IMR-90 (cell line): ENCODE measurements around the gene MRAP. TPM values are rescaled to one million over a fixed set of nuclear protein-coding genes. Genes with fewer than 3 reads are reported as not detected.

Source experiments
- ATAC-seq: fragments of 200-7000 bp; cut with Tn5 transposase; 2 replicates; pipeline ENCODE4 v1.9.1; 2020; ENCODE audit warnings: low read depth, mild to moderate bottlenecking, moderate library complexity
- BruUV-seq: library from RNA; stranded (reverse); fragments of 400-500 nt; replicated peaks from 2 replicates; lab custom pipeline; 2021; lab: Mats Ljungman, UMichigan
- CTCF ChIA-PET: fragments of 300-600 bp; formaldehyde crosslinking; extraction: SDS; loops from one replicate; lab custom pipeline; 2021; ENCODE audit warnings: antibody characterized with exemption; lab: Yijun Ruan, JAX
- POLR2A ChIA-PET: fragments of 300-600 bp; sonication (Branson Sonifier 250); formaldehyde crosslinking; loops from one replicate; lab custom pipeline; 2022; ENCODE audit warnings: antibody characterized with exemption; ENCODE audit not compliant: unreplicated experiment; lab: Charles Lee
- DNase-seq: peaks from one replicate; pipeline ENCODE4 v3.0.0; 2013
- H2AFZ ChIP-seq: replicated peaks from 2 replicates; pipeline ENCODE3; 2013; ENCODE audit warnings: low read length, mild to moderate bottlenecking; ENCODE audit not compliant: poor library complexity
- H2AK5ac ChIP-seq: 2 replicates; pipeline ENCODE4 v1.6.1; 2013; ENCODE audit warnings: low read depth, low read length, inconsistent platforms
- H2AK9ac ChIP-seq: replicated peaks from 2 replicates; pipeline ENCODE3; 2013; ENCODE audit warnings: mild to moderate bottlenecking, low read depth, low read length, moderate library complexity; ENCODE audit not compliant: poor library complexity
- H2BK120ac ChIP-seq: 2 replicates; pipeline ENCODE4 v1.6.1; 2013; ENCODE audit warnings: low read depth, low read length, inconsistent platforms
- H2BK15ac ChIP-seq: 3 replicates; pipeline ENCODE4 v1.6.1; 2013; ENCODE audit warnings: low read depth, low read length, inconsistent platforms
- H2BK20ac ChIP-seq: 2 replicates; pipeline ENCODE4 v1.6.1; 2013; ENCODE audit warnings: low read depth, mild to moderate bottlenecking, inconsistent platforms, low read length, moderate library complexity
- H2BK5ac ChIP-seq: 2 replicates; pipeline ENCODE4 v1.6.1; 2013; ENCODE audit warnings: mild to moderate bottlenecking, low read depth, low read length, inconsistent platforms; ENCODE audit not compliant: poor library complexity, severe bottlenecking
- H3K14ac ChIP-seq: replicated peaks from 2 replicates; pipeline ENCODE4 v1.6.1; 2013; ENCODE audit warnings: low read depth, low read length, inconsistent platforms
- H3K18ac ChIP-seq: 2 replicates; pipeline ENCODE4 v1.6.1; 2013; ENCODE audit warnings: low read depth, low read length, control low read depth
- H3K23ac ChIP-seq: 2 replicates; pipeline ENCODE4 v1.6.1; 2013; ENCODE audit warnings: low read depth, low read length, inconsistent platforms
- H3K27ac ChIP-seq: 2 replicates; pipeline ENCODE4 v1.5.1; 2013; ENCODE audit warnings: mild to moderate bottlenecking, control low read depth, low read length; ENCODE audit not compliant: insufficient read depth
- H3K27me3 ChIP-seq: 2 replicates; pipeline ENCODE4 v1.6.1; 2013; ENCODE audit warnings: low read length; ENCODE audit not compliant: control insufficient read depth, insufficient read depth
- H3K36me3 ChIP-seq: 2 replicates; pipeline ENCODE4 v1.6.1; 2013; ENCODE audit warnings: low read length, mixed read lengths; ENCODE audit not compliant: control insufficient read depth, insufficient read depth
- H3K4ac ChIP-seq: 2 replicates; pipeline ENCODE4 v1.6.1; 2013; ENCODE audit warnings: low read depth, low read length, inconsistent platforms
- H3K4me1 ChIP-seq: 2 replicates; pipeline ENCODE4 v1.6.1; 2013; ENCODE audit warnings: low read length, mixed read lengths; ENCODE audit not compliant: control insufficient read depth, insufficient read depth
- H3K4me2 ChIP-seq: 2 replicates; pipeline ENCODE4 v1.6.1; 2013; ENCODE audit warnings: low read depth, mild to moderate bottlenecking, control low read depth, low read length, moderate library complexity
- H3K4me3 ChIP-seq: 2 replicates; pipeline ENCODE4 v1.5.1; 2013; ENCODE audit warnings: low read depth, mild to moderate bottlenecking, control low read depth, low read length, moderate library complexity; ENCODE audit not compliant: insufficient read depth
- H3K56ac ChIP-seq: 2 replicates; pipeline ENCODE4 v1.6.1; 2013; ENCODE audit warnings: low read length, inconsistent platforms; ENCODE audit not compliant: insufficient read depth; ENCODE audit errors: extremely low read depth
- H3K79me1 ChIP-seq, 2 experiments: 2 replicates each; pipeline ENCODE4 v1.6.1; 2013; ENCODE audit warnings: low read length in 2 of 2, inconsistent platforms in 1 of 2, low read depth in 1 of 2
- H3K9ac ChIP-seq: 2 replicates; pipeline ENCODE4 v1.6.1; 2013; ENCODE audit warnings: low read depth, low read length, control low read depth
- H3K9me1 ChIP-seq: 2 replicates; pipeline ENCODE4 v1.6.1; 2013; ENCODE audit warnings: low read length, inconsistent platforms; ENCODE audit not compliant: insufficient read depth
- H3K9me3 ChIP-seq: 2 replicates; pipeline ENCODE4 v1.6.1; 2013; ENCODE audit warnings: low read length; ENCODE audit not compliant: control insufficient read depth, insufficient read depth
- H4K20me1 ChIP-seq: 2 replicates; pipeline ENCODE4 v1.6.1; 2013; ENCODE audit warnings: low read length, inconsistent platforms; ENCODE audit not compliant: insufficient read depth
- H4K5ac ChIP-seq: 2 replicates; pipeline ENCODE4 v1.6.1; 2013; ENCODE audit warnings: mild to moderate bottlenecking, low read depth, low read length, control low read depth
- H4K8ac ChIP-seq, 2 experiments: 2 replicates each; pipeline ENCODE4 v1.6.1; 2013; ENCODE audit warnings: low read depth in 2 of 2, low read length in 2 of 2, control low read depth in 1 of 2, inconsistent platforms in 1 of 2
- H4K91ac ChIP-seq: 2 replicates; pipeline ENCODE4 v1.6.1; 2013; ENCODE audit warnings: low read depth, low read length, inconsistent platforms; ENCODE audit not compliant: insufficient read depth
- BHLHE40 ChIP-seq: fragments of 150-350 bp; IDR thresholded peaks from 2 replicates; pipeline ENCODE4 v1.6.1; 2016; ENCODE audit warnings: mild to moderate bottlenecking, low read depth, low read length
- CEBPB ChIP-seq: IDR thresholded peaks from 2 replicates; pipeline ENCODE4 v1.6.1; 2012; ENCODE audit warnings: low read depth, low read length, improper control_type of control experiment
- CHD1 ChIP-seq: IDR thresholded peaks from 2 replicates; pipeline ENCODE4 v1.6.1; 2012; ENCODE audit warnings: low read depth, low read length, improper control_type of control experiment
- CTCF ChIP-seq: conservative IDR thresholded peaks from 2 replicates; pipeline ENCODE4 v1.5.1; 2012; ENCODE audit warnings: mild to moderate bottlenecking, low read depth, low read length, improper control_type of control experiment
- ELK1 ChIP-seq: fragments of 150-350 bp; IDR thresholded peaks from 2 replicates; pipeline ENCODE4 v1.6.1; 2016; ENCODE audit warnings: low read depth, mild to moderate bottlenecking, low read length, moderate library complexity, borderline replicate concordance
- FOS ChIP-seq: fragments of 150-350 bp; IDR thresholded peaks from 2 replicates; pipeline ENCODE4 v1.6.1; 2016; ENCODE audit warnings: low read depth, low read length
- MAFK ChIP-seq: IDR thresholded peaks from 2 replicates; pipeline ENCODE4 v1.6.1; 2012; ENCODE audit warnings: low read depth, low read length, improper control_type of control experiment
- MAZ ChIP-seq: IDR thresholded peaks from 2 replicates; pipeline ENCODE4 v1.6.1; 2012; ENCODE audit warnings: low read depth, mild to moderate bottlenecking, low read length, improper control_type of control experiment, moderate library complexity, borderline replicate concordance
- MXI1 ChIP-seq: IDR thresholded peaks from 2 replicates; pipeline ENCODE4 v1.6.1; 2012; ENCODE audit warnings: low read depth, mild to moderate bottlenecking, low read length, moderate library complexity, borderline replicate concordance
- NFE2L2 ChIP-seq: fragments of 150-350 bp; IDR thresholded peaks from 2 replicates; pipeline ENCODE4 v1.6.1; 2016; ENCODE audit warnings: low read depth, mild to moderate bottlenecking, low read length
- POLR2A ChIP-seq: IDR thresholded peaks from 2 replicates; pipeline ENCODE4 v1.6.1; 2012; ENCODE audit warnings: mild to moderate bottlenecking, low read depth, low read length
- RAD21 ChIP-seq: IDR thresholded peaks from 2 replicates; pipeline ENCODE4 v1.6.1; 2012; ENCODE audit warnings: low read length, improper control_type of control experiment
- RCOR1 ChIP-seq: IDR thresholded peaks from 2 replicates; pipeline ENCODE4 v1.6.1; 2012; ENCODE audit warnings: mild to moderate bottlenecking, low read length, improper control_type of control experiment; ENCODE audit not compliant: insufficient replicate concordance
- RFX5 ChIP-seq: IDR thresholded peaks from 2 replicates; pipeline ENCODE4 v1.8.0; 2012; ENCODE audit warnings: low read depth, mild to moderate bottlenecking, low read length, moderate library complexity
- SMC3 ChIP-seq: fragments of 150-350 bp; IDR thresholded peaks from 2 replicates; pipeline ENCODE4 v1.6.1; 2016; ENCODE audit warnings: low read depth, mild to moderate bottlenecking, antibody characterized with exemption, low read length, moderate library complexity
- USF2 ChIP-seq: fragments of 150-350 bp; IDR thresholded peaks from 2 replicates; pipeline ENCODE4 v1.6.1; 2017; ENCODE audit warnings: mild to moderate bottlenecking, antibody characterized with exemption, low read length, low read depth
- WGBS, 2 experiments: methylation state at CpG; one replicate each; pipeline versions ENCODE4 v1.1.5 to v1.1.7; 2013; ENCODE audit warnings: missing lambda C conversion rate in 2 of 2; ENCODE audit not compliant: insufficient read length in 1 of 2; ENCODE audit errors: extremely low coverage in 2 of 2; 5-methylcytosine and 5-hydroxymethylcytosine counted together
- dilution Hi-C: fragments of 300-500 bp; cut with HindIII; formaldehyde crosslinking; loops from one replicate; pipeline ENCODE4 v1.14.3; 2018; ENCODE audit warnings: low sequenced_read_pairs; ENCODE audit not compliant: unreplicated experiment
- in situ Hi-C: fragments of 300-500 bp; cut with MboI; formaldehyde crosslinking; loops from 3 replicates; pipeline ENCODE4 v1.14.3; 2019; ENCODE audit warnings: low sequenced_read_pairs, inconsistent platforms, mixed read lengths
- intact Hi-C: fragments of 100-400 bp; cut with micrococcal nuclease; formaldehyde crosslinking; loops from 2 replicates; pipeline ENCODE4 v1.10.0; 2022
- polyA plus RNA-seq, 3 experiments: library from polyadenylated mRNA; depleted of rRNA; stranded (reverse); fragments of >200 nt; gene quantifications; 2 replicates each; pipeline ENCODE4 v1.2.3, GENCODE V29; 2012; ENCODE audit warnings: low replicate concordance in 1 of 3
- total RNA-seq: library from RNA; depleted of rRNA; stranded (reverse); fragments of >200 nt; gene quantifications from 2 replicates; pipeline ENCODE4 v1.2.3, GENCODE V29; 2012

The MRAP gene
- total and polyA plus RNA-seq, 2 of the 4 experiments (the other 2 are of a cell fraction) = not detected

- Histone ChIP-seq H2BK120ac (no peak overlapping the region), H4K8ac (no peak overlapping the region), H3K23ac (no peak overlapping the region), H3K4ac (no peak overlapping the region), H3K14ac (no peak overlapping the region), H2AFZ (no peak overlapping the region), H3K36me3 (peaks cover 76% of the 10 kb centered on the region), H3K18ac (no peak overlapping the region), H3K4me2 (no peak overlapping the region), H3K4me1 (no peaks in the 10 kb centered on the region), H4K91ac (no peak overlapping the region), H2BK5ac (no peak overlapping the region), H3K9me1 (no peaks in the 10 kb centered on the region), H2AK5ac (no peak overlapping the region), H2BK15ac (no peak overlapping the region), H3K9ac (no peak overlapping the region), H3K27ac (no peak overlapping the region), H4K5ac (no peak overlapping the region), H2BK20ac (no peak overlapping the region), H3K4me3 (no peak overlapping the region), H2AK9ac (no peak overlapping the region), H3K79me1 (peaks cover 9% of the 10 kb centered on the region in 2 experiments; a peak in 2 of 4 replicates), H3K56ac (no peak overlapping the region), H3K27me3 (no peaks in the 10 kb centered on the region), H4K20me1 (no peaks in the 10 kb centered on the region), H3K9me3 (no peaks in the 10 kb centered on the region)
- no peak for TF ChIP-seq MAZ
- no peak for TF ChIP-seq ELK1
- TF ChIP-seq CEBPB = no peak
- TF ChIP-seq CTCF = no peak
- no peak for TF ChIP-seq RCOR1
- no peak for TF ChIP-seq NFE2L2
- no peak for TF ChIP-seq BHLHE40
- no peak for TF ChIP-seq RAD21
- TF ChIP-seq RFX5 = no peak
- TF ChIP-seq SMC3 = no peak
- no peak for TF ChIP-seq FOS
- no peak for TF ChIP-seq MAFK
- TF ChIP-seq POLR2A = no peak
- no peak for TF ChIP-seq USF2
- no peak for TF ChIP-seq CHD1
- TF ChIP-seq MXI1 = no peak
- BruUV-seq = no TSS peak
- ChIA-PET CTCF (no interaction called here), POLR2A (no interaction called here)
- WGBS, 2 experiments = 83% methylated on average over 2 of the region's 7 CpGs; no CpG with 5 or more reads in 1 of the 2 experiments
- DNase-seq (no peak), ATAC-seq (no peak)
- intact Hi-C loops = no loop called here
- in situ Hi-C loops = no loop called here
- dilution Hi-C loops = no loop called here
These were observed 53.9 kb downstream of the MRAP start for GRCh38 chr21:32352526-32352925.
